Measurements from ENCODE around the gene CD200. TPM values are rescaled to one million over a fixed set of nuclear protein-coding genes. Genes with fewer than 3 reads are reported as not detected.

The CD200 gene
- total RNA-seq, 2 donors from 2014 or later, result 49.2 to 58.6 TPM

DNA sequence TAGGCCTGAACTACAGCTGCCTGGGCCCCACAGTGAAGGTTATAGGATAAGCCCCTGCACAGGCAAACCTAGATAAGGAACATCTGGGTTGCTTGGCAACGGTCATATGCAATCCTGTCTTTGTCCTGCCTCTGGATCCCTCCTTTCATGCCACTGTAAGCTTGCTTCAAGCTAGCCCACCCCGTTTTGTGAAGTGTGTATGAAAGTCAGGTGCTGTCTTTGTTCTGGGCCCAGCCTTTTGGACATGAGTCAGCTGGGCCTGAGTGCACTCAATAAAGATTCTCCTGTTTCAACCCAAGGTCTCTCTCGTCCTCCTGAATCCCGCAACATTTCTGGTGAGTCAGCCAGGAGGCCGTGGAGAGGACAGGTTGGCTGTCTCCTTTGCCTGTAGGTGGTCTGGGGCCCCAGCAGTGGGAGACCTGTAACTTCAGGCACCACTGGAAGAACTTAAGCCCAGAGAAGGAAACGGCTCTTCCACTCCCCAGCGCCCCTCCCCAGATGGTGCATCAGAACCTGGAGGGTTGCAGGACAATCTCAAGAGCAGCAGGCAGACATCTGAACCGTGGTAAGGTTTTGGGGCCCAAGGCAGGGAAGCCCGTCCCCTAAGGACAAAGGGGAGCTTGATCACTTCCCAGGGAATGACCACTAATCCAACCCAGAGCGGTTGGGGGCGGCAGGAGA is 30.7 kb upstream of the CD200 start:
- H3K9me3 Mint-ChIP-seq, result peaks cover 6% of the 10 kb centered on the region
- TF ChIP-seq, protein P1, sequence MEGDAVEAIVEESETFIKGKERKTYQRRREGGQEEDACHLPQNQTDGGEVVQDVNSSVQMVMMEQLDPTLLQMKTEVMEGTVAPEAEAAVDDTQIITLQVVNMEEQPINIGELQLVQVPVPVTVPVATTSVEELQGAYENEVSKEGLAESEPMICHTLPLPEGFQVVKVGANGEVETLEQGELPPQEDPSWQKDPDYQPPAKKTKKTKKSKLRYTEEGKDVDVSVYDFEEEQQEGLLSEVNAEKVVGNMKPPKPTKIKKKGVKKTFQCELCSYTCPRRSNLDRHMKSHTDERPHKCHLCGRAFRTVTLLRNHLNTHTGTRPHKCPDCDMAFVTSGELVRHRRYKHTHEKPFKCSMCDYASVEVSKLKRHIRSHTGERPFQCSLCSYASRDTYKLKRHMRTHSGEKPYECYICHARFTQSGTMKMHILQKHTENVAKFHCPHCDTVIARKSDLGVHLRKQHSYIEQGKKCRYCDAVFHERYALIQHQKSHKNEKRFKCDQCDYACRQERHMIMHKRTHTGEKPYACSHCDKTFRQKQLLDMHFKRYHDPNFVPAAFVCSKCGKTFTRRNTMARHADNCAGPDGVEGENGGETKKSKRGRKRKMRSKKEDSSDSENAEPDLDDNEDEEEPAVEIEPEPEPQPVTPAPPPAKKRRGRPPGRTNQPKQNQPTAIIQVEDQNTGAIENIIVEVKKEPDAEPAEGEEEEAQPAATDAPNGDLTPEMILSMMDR (conservative IDR thresholded peaks at IDR 0.05), result no peak

GRCh38 chr3:112302881-112303763 is 29.8 kb upstream of the CD200 start:
- Histone ChIP-seq H3K9ac (ENCODE audit: extremely low read depth, low read length, poor library complexity, severe bottlenecking) (peak overlapping the region; percentile 44), H3K27me3 (ENCODE audit: control insufficient read depth, insufficient read depth, low read length, poor library complexity, severe bottlenecking) (no peaks in the 10 kb centered on the region), H3K9me3 (ENCODE audit: control insufficient read depth, low read length) (peaks cover 22% of the 10 kb centered on the region), H3K27ac (ENCODE audit: low read depth, low read length) (peak overlapping the region; percentile 90), H3K4me3 (ENCODE audit: low read length) (peak overlapping the region; percentile 81), H3K4me1 (ENCODE audit: control insufficient read depth, insufficient read depth, low read length) (peaks cover 13% of the 10 kb centered on the region), H3K36me3 (ENCODE audit: control insufficient read depth, insufficient read depth, low read length) (no peaks in the 10 kb centered on the region)
- H3K36me3 Mint-ChIP-seq (ENCODE audit: low read depth), result no peaks in the 10 kb centered on the region
- WGBS, 2 experiments (ENCODE audit: insufficient coverage in 1 of 2, insufficient read length in 1 of 2), result 17% methylated on average over 9 to 12 of the region's 12 CpGs
- peaks cover 6% of the 10 kb centered on the region for H3K9me3 Mint-ChIP-seq
- H3K4me1 Mint-ChIP-seq, result peaks cover 21% of the 10 kb centered on the region
- peak; percentile 81 for DNase-seq
- H3K27ac Mint-ChIP-seq, result no peak overlapping the region
- TF ChIP-seq, protein P1 (conservative IDR thresholded peaks at IDR 0.05), result no peak
- no peaks in the 10 kb centered on the region for H3K27me3 Mint-ChIP-seq (ENCODE audit: insufficient read depth)
- no peak overlapping the region for H3K4me3 Mint-ChIP-seq

More for the DNA sequence above, 30.7 kb upstream of the CD200 start:
- DNase-seq, result peak; percentile 48
- peak overlapping the region; percentile 90 for H3K27ac ChIP-seq (ENCODE audit: low read depth, low read length)
- H3K36me3 ChIP-seq (ENCODE audit: control insufficient read depth, insufficient read depth, low read length), result no peaks in the 10 kb centered on the region
- peak overlapping the region; percentile 81 for H3K4me3 ChIP-seq (ENCODE audit: low read length)
- H3K27ac Mint-ChIP-seq, result no peak overlapping the region
- H3K9me3 ChIP-seq (ENCODE audit: control insufficient read depth, low read length), result peaks cover 27% of the 10 kb centered on the region
- peaks cover 13% of the 10 kb centered on the region for H3K4me1 ChIP-seq (ENCODE audit: control insufficient read depth, insufficient read depth, low read length)
- H3K9ac ChIP-seq (ENCODE audit: extremely low read depth, low read length, poor library complexity, severe bottlenecking), result no peak overlapping the region
- H3K27me3 Mint-ChIP-seq (ENCODE audit: insufficient read depth), result no peaks in the 10 kb centered on the region
- no peaks in the 10 kb centered on the region for H3K27me3 ChIP-seq (ENCODE audit: control insufficient read depth, insufficient read depth, low read length, poor library complexity, severe bottlenecking)
- H3K4me3 Mint-ChIP-seq, result no peak overlapping the region
- peaks cover 16% of the 10 kb centered on the region for H3K4me1 Mint-ChIP-seq
- no peaks in the 10 kb centered on the region for H3K36me3 Mint-ChIP-seq (ENCODE audit: low read depth)
- 82 to 90% methylated on average over 2 to 11 of the region's 11 CpGs for WGBS, 2 experiments (ENCODE audit: insufficient coverage in 1 of 2, insufficient read length in 1 of 2)

GRCh38 chr3:112303764-112304325 is 29.1 kb upstream of the CD200 start:
- DNase-seq, result peak; percentile 75
- Histone ChIP-seq H3K36me3 (ENCODE audit: control insufficient read depth, insufficient read depth, low read length) (no peaks in the 10 kb centered on the region), H3K9me3 (ENCODE audit: control insufficient read depth, low read length) (peaks cover 22% of the 10 kb centered on the region), H3K27me3 (ENCODE audit: control insufficient read depth, insufficient read depth, low read length, poor library complexity, severe bottlenecking) (no peaks in the 10 kb centered on the region), H3K9ac (ENCODE audit: extremely low read depth, low read length, poor library complexity, severe bottlenecking) (peak overlapping the region; percentile 44), H3K4me3 (ENCODE audit: low read length) (peak overlapping the region; percentile 81), H3K4me1 (ENCODE audit: control insufficient read depth, insufficient read depth, low read length) (peaks cover 13% of the 10 kb centered on the region), H3K27ac (ENCODE audit: low read depth, low read length) (peak overlapping the region; percentile 90)
- peaks cover 6% of the 10 kb centered on the region for H3K9me3 Mint-ChIP-seq
- H3K4me1 Mint-ChIP-seq, result peaks cover 26% of the 10 kb centered on the region
- TF ChIP-seq, protein P1 (conservative IDR thresholded peaks at IDR 0.05), result no peak
- no peak overlapping the region for H3K27ac Mint-ChIP-seq
- H3K27me3 Mint-ChIP-seq (ENCODE audit: insufficient read depth), result no peaks in the 10 kb centered on the region
- no peaks in the 10 kb centered on the region for H3K36me3 Mint-ChIP-seq (ENCODE audit: low read depth)
- 34 to 40% methylated on average over 11 of the region's 11 CpGs for WGBS, 2 experiments (ENCODE audit: insufficient coverage in 1 of 2, insufficient read length in 1 of 2)
- no peak overlapping the region for H3K4me3 Mint-ChIP-seq

Measured in endodermal cell (in vitro differentiated cells).